Osteocyte (in vitro differentiated cells): ENCODE results near the gene PSMD6. TPM values are rescaled to one million over a fixed set of nuclear protein-coding genes. Genes with fewer than 3 reads are reported as not detected.

ENCODE experiments used
- DNase-seq: peaks from one replicate; pipeline ENCODE4 v3.0.0; 2021; ENCODE audit warnings: mixed read lengths; ENCODE audit not compliant: unreplicated experiment; ENCODE audit errors: extremely low spot score
- H3K27ac Mint-ChIP-seq: one replicate; pipeline ENCODE4 v1.8.0; 2021; ENCODE audit warnings: mild to moderate bottlenecking, mixed read lengths; ENCODE audit not compliant: unreplicated experiment
- H3K27me3 Mint-ChIP-seq: one replicate; pipeline ENCODE4 v1.8.0; 2021; ENCODE audit warnings: mixed read lengths; ENCODE audit not compliant: unreplicated experiment
- H3K36me3 Mint-ChIP-seq: one replicate; pipeline ENCODE4 v1.8.0; 2021; ENCODE audit warnings: mixed read lengths; ENCODE audit not compliant: unreplicated experiment
- H3K4me1 Mint-ChIP-seq: one replicate; pipeline ENCODE4 v1.8.0; 2021; ENCODE audit warnings: mixed read lengths; ENCODE audit not compliant: unreplicated experiment
- H3K4me3 Mint-ChIP-seq: one replicate; pipeline ENCODE4 v1.8.0; 2021; ENCODE audit warnings: mild to moderate bottlenecking, moderate library complexity, mixed read lengths; ENCODE audit not compliant: unreplicated experiment
- H3K9me3 Mint-ChIP-seq: one replicate; pipeline ENCODE4 v1.8.0; 2021; ENCODE audit warnings: mixed read lengths; ENCODE audit not compliant: unreplicated experiment
- total RNA-seq: library from RNA; stranded (reverse); gene quantifications from 2 replicates; pipeline ENCODE4 v1.2.1, GENCODE V29; 2021
- TF ChIP-seq, protein P1 (sequence below): fragments of 200-600 bp; sonication (generic); IDR thresholded peaks from 2 replicates; pipeline ENCODE4 v1.5.0; 2021; ENCODE audit warnings: antibody characterized with exemption, mild to moderate bottlenecking, moderate library complexity

Gene PSMD6
- total RNA-seq, 1 donor from 2014 or later = 72.6 TPM

DNA sequence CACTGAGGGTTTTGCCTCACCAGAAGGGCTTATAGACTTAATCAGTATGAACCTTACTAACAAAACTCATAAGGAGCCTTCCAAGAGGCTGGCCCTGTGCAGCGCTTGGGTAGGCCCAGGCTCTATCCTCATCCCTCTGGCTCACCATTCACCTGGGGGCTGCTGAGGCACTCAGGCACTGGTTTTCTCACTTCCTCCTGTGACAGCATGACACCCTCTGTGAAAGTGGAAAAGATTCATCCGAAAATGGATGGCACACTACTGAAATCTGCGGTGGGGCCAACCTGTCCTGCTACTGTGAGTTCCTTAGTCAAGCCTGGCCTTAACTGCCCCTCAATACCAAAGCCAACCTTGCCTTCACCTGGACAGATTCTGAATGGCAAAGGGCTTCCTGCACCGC lies 41.3 kb downstream of the PSMD6 start:
- Mint-ChIP-seq H3K27me3 (no peaks in the 10 kb centered on the region), H3K27ac (no peak overlapping the region), H3K4me1 (peaks cover 12% of the 10 kb centered on the region), H3K36me3 (peaks cover 24% of the 10 kb centered on the region), H3K9me3 (no peaks in the 10 kb centered on the region), H3K4me3 (no peak overlapping the region)
- DNase-seq = no peak
- TF ChIP-seq, protein P1, sequence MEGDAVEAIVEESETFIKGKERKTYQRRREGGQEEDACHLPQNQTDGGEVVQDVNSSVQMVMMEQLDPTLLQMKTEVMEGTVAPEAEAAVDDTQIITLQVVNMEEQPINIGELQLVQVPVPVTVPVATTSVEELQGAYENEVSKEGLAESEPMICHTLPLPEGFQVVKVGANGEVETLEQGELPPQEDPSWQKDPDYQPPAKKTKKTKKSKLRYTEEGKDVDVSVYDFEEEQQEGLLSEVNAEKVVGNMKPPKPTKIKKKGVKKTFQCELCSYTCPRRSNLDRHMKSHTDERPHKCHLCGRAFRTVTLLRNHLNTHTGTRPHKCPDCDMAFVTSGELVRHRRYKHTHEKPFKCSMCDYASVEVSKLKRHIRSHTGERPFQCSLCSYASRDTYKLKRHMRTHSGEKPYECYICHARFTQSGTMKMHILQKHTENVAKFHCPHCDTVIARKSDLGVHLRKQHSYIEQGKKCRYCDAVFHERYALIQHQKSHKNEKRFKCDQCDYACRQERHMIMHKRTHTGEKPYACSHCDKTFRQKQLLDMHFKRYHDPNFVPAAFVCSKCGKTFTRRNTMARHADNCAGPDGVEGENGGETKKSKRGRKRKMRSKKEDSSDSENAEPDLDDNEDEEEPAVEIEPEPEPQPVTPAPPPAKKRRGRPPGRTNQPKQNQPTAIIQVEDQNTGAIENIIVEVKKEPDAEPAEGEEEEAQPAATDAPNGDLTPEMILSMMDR = no peak

DNA sequence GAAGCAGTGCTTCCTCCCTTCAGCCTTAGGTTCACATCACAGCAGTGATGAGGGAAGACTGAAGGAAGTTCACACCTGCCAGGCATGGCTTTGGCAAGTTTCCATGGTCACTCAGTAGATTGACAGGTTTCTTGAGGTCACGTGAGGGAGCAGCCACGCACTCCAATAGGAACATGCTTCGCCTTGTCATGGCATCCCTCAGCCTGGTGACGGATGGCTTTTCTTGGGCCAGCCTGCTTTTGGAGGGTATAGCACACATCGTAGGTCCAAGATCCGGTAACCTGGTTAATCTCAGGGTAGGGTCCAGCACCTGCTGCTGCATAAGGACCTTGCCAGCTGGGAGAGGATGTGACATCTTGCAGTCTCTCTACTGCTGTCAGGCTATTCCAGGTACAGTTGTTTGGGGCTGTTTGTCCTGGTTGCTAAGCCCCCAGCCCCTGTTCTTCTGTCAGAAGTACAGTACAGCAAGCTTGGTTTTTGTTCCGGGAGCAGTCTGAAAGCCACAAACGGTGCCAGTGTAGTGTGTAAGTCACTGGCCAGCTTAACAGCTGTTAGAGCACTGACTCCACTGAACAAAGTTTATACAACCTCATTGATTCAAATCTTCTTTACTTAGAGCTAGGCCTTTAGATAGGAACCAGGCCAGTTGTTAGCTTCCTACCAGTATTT lies 42.3 kb downstream of the PSMD6 start:
- TF ChIP-seq, protein P1 = no peak
- no peaks in the 10 kb centered on the region for H3K9me3 Mint-ChIP-seq
- peaks cover 22% of the 10 kb centered on the region for H3K36me3 Mint-ChIP-seq
- no peak for DNase-seq
- H3K4me1 Mint-ChIP-seq = peaks cover 19% of the 10 kb centered on the region
- no peak overlapping the region for H3K27ac Mint-ChIP-seq
- no peaks in the 10 kb centered on the region for H3K27me3 Mint-ChIP-seq
- no peak overlapping the region for H3K4me3 Mint-ChIP-seq

DNA sequence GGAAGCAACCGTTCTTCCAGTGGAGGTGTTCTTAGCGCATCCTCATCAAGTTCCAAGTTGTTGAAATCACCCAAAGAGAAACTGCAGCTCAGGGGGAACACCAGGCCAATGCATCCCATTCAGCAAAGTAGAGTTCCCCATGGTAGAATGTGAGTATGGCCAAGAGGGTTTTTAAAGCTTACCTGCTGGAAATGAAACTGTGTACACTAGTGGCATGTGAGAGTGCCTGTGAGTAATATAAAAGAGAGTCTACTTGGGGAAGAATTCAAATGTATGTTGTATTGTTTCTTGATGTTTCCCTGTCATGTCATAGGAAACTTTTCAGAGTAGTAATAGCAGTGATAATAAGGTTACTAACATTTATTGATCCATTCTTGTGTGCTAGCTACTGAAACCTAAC lies 43.3 kb downstream of the PSMD6 start:
- no peak for DNase-seq
- TF ChIP-seq, protein P1 = no peak
- Mint-ChIP-seq H3K27ac (no peak overlapping the region), H3K4me3 (no peak overlapping the region), H3K36me3 (peaks cover 22% of the 10 kb centered on the region), H3K9me3 (no peaks in the 10 kb centered on the region), H3K27me3 (no peaks in the 10 kb centered on the region), H3K4me1 (peaks cover 23% of the 10 kb centered on the region)

DNA sequence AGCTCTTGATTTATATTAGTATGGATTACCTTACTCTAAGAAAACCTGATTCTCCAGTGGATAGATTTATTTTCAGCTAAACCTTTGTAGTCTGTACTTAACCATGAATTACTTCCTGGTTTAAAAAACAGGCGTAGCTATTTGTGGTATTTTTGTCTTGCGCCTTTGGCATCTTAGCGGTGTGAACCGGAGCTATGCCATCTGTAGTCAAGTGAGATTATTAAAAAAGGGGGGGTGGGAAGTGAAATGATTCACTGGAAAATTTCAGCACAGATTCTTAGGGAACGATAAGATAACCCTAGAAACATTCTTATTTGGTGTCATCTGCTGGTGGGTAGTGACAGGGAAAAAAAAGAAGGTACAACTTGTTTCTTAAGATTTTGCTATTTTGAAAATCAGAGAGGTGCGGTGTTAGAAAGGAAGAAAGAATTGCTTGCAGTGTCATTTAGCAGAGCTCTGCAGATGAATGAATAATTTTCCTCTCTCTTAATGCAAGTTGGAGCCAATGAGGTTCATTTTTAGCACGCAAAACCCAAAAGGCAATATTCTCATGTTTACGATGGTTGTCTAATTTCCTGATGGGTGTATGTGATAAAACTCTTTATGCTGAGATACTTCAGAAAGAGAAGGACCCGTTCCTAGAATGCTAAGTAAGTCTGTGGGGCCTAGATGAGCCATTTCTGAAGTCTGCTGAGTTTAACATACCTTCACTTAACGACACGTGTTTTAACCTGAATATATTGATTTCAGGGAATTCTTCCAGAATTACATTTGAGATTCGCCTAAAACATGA lies 44.0 kb downstream of the PSMD6 start:
- no peak for DNase-seq
- H3K36me3 Mint-ChIP-seq = peaks cover 16% of the 10 kb centered on the region
- TF ChIP-seq, protein P1 = no peak
- H3K4me3 Mint-ChIP-seq = no peak overlapping the region
- no peak overlapping the region for H3K27ac Mint-ChIP-seq
- H3K9me3 Mint-ChIP-seq = no peaks in the 10 kb centered on the region
- H3K27me3 Mint-ChIP-seq = no peaks in the 10 kb centered on the region
- peaks cover 28% of the 10 kb centered on the region for H3K4me1 Mint-ChIP-seq

DNA sequence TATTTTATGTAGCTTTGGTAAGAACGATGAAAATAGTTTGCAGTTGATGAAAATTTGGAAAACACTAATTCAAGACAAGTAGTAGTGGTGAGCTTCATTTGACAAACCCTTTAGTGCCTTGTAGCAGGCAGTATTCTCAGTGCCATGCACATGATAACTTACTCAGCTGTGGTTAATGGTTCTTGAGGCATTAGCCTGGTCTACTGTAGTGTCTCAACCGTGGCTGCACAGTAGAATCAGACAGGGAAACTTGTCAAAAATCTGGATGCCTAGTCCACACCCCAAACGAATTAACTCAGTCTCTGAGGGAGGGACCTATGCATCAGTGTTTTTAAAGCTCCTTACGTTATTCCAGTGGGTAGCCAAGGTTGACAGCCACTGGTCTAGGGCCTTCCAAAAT lies 45.4 kb downstream of the PSMD6 start:
- H3K4me1 Mint-ChIP-seq = peaks cover 28% of the 10 kb centered on the region
- no peaks in the 10 kb centered on the region for H3K27me3 Mint-ChIP-seq
- DNase-seq = no peak
- H3K27ac Mint-ChIP-seq = no peak overlapping the region
- H3K4me3 Mint-ChIP-seq = no peak overlapping the region
- H3K36me3 Mint-ChIP-seq = peaks cover 20% of the 10 kb centered on the region
- TF ChIP-seq, protein P1 = no peak
- H3K9me3 Mint-ChIP-seq = no peaks in the 10 kb centered on the region
